ENCODE data around the gene CYP4A11. TPM values are rescaled to one million over a fixed set of nuclear protein-coding genes. Genes with fewer than 3 reads are reported as not detected.
"Not testable (repeated sequence)": the region's sequence is repeated elsewhere in the genome, so short reads cannot be mapped to it uniquely, and the experiment has no call there.

The CYP4A11 gene
- total RNA-seq, 1 donor from 2014 or later, result not detected

DNA sequence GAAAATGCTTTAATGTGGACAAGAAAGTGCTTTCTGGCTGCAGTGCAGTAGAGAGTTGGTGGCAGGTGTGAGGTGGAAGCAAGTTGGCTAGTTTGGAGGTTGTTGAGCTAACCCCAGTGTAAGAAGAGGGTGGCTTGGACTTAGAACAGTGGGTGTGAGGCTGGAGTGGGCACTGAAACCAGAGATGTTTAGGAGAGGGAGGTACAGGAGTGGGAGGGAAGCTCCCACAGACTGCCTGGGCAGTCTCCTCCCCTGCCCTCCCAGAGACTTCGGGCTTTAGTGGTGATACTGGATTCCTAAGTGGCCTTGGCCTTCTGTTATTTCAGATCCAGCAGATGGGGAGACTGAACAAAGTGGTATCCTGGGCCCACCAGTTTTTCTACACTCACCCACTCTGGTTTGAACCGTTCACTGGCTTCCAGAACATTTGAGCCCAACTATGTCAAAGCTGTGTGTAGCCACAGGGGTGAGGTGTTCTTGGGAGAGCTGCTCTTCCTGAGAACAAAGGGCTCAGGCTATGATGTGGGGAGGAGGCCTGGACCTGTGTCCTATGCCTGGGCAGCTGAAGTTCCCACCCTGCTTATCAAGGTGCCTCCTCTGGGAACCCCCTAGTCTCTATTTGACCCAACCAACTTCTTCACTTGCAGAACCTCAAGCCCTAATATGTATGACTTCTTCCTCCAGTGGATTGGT, 19.9 kb upstream of the CYP4A11 start:
- DNase-seq, result no peak
- intact Hi-C loops (cut with micrococcal nuclease), result no loop called here
- Histone ChIP-seq H3K4me3 (no peak overlapping the region), H3K4me1 (no peaks in the 10 kb centered on the region), H3K27me3 (ENCODE audit: low read depth) (no peaks in the 10 kb centered on the region), H3K36me3 (peaks cover 4% of the 10 kb centered on the region), H3K27ac (replicated peaks) (no peak overlapping the region), H3K9me3 (replicated peaks) (peaks cover 20% of the 10 kb centered on the region)
- TF ChIP-seq, protein P1, sequence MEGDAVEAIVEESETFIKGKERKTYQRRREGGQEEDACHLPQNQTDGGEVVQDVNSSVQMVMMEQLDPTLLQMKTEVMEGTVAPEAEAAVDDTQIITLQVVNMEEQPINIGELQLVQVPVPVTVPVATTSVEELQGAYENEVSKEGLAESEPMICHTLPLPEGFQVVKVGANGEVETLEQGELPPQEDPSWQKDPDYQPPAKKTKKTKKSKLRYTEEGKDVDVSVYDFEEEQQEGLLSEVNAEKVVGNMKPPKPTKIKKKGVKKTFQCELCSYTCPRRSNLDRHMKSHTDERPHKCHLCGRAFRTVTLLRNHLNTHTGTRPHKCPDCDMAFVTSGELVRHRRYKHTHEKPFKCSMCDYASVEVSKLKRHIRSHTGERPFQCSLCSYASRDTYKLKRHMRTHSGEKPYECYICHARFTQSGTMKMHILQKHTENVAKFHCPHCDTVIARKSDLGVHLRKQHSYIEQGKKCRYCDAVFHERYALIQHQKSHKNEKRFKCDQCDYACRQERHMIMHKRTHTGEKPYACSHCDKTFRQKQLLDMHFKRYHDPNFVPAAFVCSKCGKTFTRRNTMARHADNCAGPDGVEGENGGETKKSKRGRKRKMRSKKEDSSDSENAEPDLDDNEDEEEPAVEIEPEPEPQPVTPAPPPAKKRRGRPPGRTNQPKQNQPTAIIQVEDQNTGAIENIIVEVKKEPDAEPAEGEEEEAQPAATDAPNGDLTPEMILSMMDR (IDR thresholded peaks at IDR 0.05; ENCODE audit: borderline replicate concordance), result no peak

DNA sequence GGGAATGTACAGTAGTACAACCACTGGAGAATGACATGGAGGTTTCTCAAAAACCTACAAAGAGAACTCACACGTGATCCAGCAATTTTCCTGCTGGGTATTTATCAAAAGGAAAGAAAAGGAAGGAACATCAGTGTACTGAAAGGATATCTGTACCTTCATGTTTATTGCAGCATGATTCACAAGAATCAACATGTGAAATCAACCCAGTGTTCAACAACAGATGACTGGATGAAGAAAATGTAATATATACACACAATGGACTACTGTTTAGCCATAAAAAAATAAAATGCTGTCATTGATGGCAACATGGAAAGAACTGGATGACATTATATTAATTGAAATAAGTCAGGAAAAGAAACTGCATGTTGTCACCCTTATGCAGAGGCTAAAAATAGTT, 19.0 kb upstream of the CYP4A11 start:
- TF ChIP-seq, protein P1 (IDR thresholded peaks at IDR 0.05; ENCODE audit: borderline replicate concordance), result no peak
- DNase-seq, result no peak
- intact Hi-C loops (cut with micrococcal nuclease), result no loop called here
- H3K36me3 ChIP-seq, result peaks cover 4% of the 10 kb centered on the region
- no peak overlapping the region for H3K4me3 ChIP-seq
- no peaks in the 10 kb centered on the region for H3K27me3 ChIP-seq (ENCODE audit: low read depth)
- no peak overlapping the region for H3K27ac ChIP-seq (replicated peaks)
- peaks cover 20% of the 10 kb centered on the region for H3K9me3 ChIP-seq (replicated peaks)
- H3K4me1 ChIP-seq, result no peaks in the 10 kb centered on the region

DNA sequence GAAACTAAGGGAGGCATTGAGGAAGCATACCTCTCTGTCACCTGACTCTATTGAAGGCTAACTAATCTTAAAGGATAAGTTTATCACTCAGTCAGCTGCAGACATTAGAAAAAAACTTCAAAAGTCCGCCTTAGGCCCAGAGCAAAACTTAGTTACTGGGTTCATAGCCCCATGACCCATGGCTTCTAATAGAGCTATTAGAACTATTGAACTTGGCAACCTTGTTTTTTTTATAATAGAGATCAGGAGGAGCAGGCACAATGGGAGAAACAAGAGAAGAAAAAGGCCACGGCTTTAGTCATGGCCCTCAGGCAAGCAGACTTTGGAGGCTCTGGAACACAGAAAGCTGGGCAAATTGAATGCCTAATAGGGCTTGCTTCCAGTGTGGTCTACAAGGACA, 13.8 kb upstream of the CYP4A11 start:
- intact Hi-C loops (cut with micrococcal nuclease); H3K36me3 ChIP-seq; H3K4me3 ChIP-seq; H3K4me1 ChIP-seq; H3K27ac ChIP-seq (replicated peaks); H3K27me3 ChIP-seq (ENCODE audit: low read depth); DNase-seq: not testable (repeated sequence)
- peaks cover 38% of the 10 kb centered on the region for H3K9me3 ChIP-seq (replicated peaks)

DNA sequence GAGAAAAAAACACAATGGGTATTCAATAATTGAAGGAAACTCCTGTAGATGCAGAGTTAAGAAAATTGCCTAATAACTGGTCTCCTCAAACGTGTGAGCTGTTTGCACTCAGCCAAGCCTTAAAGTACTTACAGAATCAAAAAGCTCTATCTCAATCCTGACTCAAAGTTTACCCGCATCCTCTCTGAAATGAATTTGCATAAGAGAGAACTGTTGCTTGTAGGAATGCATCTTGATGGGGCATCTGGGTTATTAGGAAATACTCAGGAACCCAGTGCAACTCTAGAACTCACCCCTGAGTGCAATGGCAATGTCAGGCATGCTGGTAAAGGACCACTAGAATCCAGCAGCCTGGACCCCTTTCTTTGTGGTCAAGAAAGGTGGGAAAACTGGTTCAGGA, 12.6 kb upstream of the CYP4A11 start:
- H3K4me1 ChIP-seq; intact Hi-C loops (cut with micrococcal nuclease): not testable (repeated sequence)

DNA sequence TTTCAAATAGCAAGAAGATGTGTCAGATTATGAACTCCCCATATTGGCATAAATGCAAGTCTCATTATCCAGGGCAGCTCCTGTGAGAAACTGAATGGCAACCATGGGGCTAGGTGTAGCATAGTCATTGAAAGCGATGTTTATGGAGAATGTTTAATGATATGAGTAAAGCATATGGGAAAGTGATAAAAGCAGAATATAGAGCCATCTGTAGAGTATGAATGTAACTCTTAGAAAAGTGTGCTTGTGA, 8.1 kb upstream of the CYP4A11 start:
- intact Hi-C loops (cut with micrococcal nuclease); H3K36me3 ChIP-seq; DNase-seq; H3K27me3 ChIP-seq (ENCODE audit: low read depth); H3K27ac ChIP-seq (replicated peaks); H3K4me1 ChIP-seq; H3K4me3 ChIP-seq: not testable (repeated sequence)
- peaks cover 24% of the 10 kb centered on the region for H3K9me3 ChIP-seq (replicated peaks)

More for the DNA sequence above, 12.6 kb upstream of the CYP4A11 start:
- not testable (repeated sequence) for H3K27me3 ChIP-seq (ENCODE audit: low read depth); H3K4me3 ChIP-seq; H3K27ac ChIP-seq (replicated peaks); DNase-seq; H3K36me3 ChIP-seq
- peaks cover 38% of the 10 kb centered on the region for H3K9me3 ChIP-seq (replicated peaks)

DNA sequence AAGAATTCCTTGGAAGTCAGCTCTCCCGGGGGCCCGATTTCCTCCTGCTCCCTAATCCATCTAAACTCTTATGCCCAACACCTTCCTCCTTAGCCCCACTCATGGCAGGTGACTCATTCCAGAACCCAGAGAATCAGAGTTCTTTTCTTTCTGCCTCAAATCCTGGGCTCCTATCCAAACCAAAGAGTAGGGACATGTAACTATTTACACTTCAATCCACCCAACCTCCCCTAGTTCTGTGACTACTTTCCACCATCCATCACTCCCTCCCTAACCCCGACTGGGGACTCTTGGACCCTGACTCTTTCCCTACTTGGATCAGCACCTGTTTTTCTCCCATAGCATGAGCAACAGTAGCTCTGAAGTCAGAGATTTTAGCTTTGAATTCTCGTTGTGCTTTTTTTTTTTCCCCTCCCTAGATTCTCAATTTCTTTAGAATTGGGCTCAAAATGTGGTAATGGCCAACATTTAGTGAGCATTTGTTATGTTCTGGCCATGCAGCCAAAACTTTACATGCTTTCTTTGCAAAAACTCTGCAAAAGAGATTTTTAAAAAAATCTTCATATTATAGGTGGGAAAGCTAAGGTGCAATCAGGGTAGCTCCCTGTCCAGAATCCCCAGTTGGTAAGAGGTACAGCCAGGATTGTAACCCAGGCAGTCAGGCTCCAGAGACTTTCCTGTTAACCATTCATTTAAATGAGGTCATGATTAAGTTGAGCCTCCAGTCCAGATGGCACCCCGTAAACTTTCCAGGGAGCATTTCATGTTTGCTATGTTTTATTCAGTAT, 7.5 kb upstream of the CYP4A11 start:
- no peak overlapping the region for H3K4me3 ChIP-seq
- peaks cover 30% of the 10 kb centered on the region for H3K9me3 ChIP-seq (replicated peaks)
- no peaks in the 10 kb centered on the region for H3K27me3 ChIP-seq (ENCODE audit: low read depth)
- H3K27ac ChIP-seq (replicated peaks), result no peak overlapping the region
- H3K4me1 ChIP-seq, result no peaks in the 10 kb centered on the region
- no peak for DNase-seq
- TF ChIP-seq, protein P1 (IDR thresholded peaks at IDR 0.05; ENCODE audit: borderline replicate concordance), result no peak
- intact Hi-C loops (cut with micrococcal nuclease), result no loop called here
- H3K36me3 ChIP-seq, result no peaks in the 10 kb centered on the region

DNA sequence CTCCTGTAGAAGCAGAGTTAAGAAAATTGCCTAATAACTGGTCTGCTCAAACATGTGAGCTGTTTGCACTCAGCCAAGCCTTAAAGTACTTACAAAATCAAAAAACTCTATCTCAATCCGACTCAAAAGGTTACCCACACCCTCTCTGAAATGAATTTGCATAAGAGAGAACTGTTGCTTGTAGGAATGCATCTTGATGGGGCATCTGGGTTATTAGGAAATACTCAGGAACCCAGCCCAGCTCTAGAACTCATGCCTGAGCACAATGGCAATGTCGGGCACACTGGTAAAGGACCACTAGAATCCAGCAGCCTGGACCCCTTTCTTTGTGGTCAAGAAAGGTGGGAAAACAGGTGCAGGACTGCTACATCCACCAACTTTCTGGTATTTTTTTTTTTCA, 6.4 kb upstream of the CYP4A11 start:
- H3K36me3 ChIP-seq; H3K4me1 ChIP-seq; H3K4me3 ChIP-seq; DNase-seq; H3K27me3 ChIP-seq (ENCODE audit: low read depth); intact Hi-C loops (cut with micrococcal nuclease); H3K27ac ChIP-seq (replicated peaks): not testable (repeated sequence)
- peaks cover 31% of the 10 kb centered on the region for H3K9me3 ChIP-seq (replicated peaks)
